Measurements from ENCODE around the gene PNLIPRP1. TPM values are rescaled to one million over a fixed set of nuclear protein-coding genes. Genes with fewer than 3 reads are reported as not detected.

Gene PNLIPRP1
- polyA plus RNA-seq, 1 donor (not counting 4 experiments of a cell fraction or from before 2014, with no cell fraction given) = not detected

DNA sequence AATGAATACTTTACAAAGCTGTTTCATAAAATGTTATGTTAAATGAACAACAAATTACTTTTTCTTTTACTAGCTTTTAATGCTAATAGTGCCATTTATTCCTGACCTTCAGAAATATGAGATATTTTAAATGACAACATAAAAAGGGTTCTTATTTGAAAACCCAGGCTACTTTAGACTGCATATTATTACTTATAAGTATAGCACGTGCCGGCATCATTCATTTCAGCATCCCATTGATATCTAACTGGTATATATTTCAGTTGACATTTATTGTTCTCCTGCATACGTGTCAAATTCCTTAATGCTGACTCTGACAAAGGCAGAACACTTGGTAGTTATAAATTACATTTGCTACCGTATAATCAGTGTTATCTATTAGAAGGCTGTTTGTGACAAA is 65.3 kb downstream of the PNLIPRP1 start:
- H3K9me1 ChIP-seq (ENCODE audit: control insufficient read depth, extremely low read depth, insufficient read depth, low read length) = no peaks in the 10 kb centered on the region
- H3K4me3 ChIP-seq (ENCODE audit: control insufficient read depth in 2 of 3, extremely low read depth in 1 of 3, insufficient read depth in 2 of 3, low read depth in 1 of 3, low read length in 3 of 3) = no peak overlapping the region
- H3K36me3 ChIP-seq (ENCODE audit: control insufficient read depth in 2 of 2, extremely low read depth in 1 of 2, insufficient read depth in 2 of 2, low read length in 2 of 2) = no peaks in the 10 kb centered on the region
- no peak for FAIRE-seq
- dilution Hi-C loops (cut with MboI; ENCODE audit: extremely low pct_ligation_motif_present, low sequenced_read_pairs) = no loop called here
- no peaks in the 10 kb centered on the region for H3K9me3 ChIP-seq (ENCODE audit: control insufficient read depth, low read depth, low read length)
- H2AFZ ChIP-seq (ENCODE audit: control insufficient read depth, low read length) = no peak overlapping the region
- H3K27me3 ChIP-seq (ENCODE audit: control insufficient read depth, extremely low read depth, insufficient read depth, low read length) = no peaks in the 10 kb centered on the region
- H4K20me1 ChIP-seq (ENCODE audit: control insufficient read depth, extremely low read depth, insufficient read depth, low read length) = no peaks in the 10 kb centered on the region
- DNase-seq (ENCODE audit: low read depth, low spot score) = no peak
- H3K79me2 ChIP-seq (ENCODE audit: control insufficient read depth, insufficient read depth, low read length) = no peaks in the 10 kb centered on the region
- no peak for TF ChIP-seq EZH2 (IDR thresholded peaks at IDR 0.05; ENCODE audit: low read length)
- TF ChIP-seq, protein P1, sequence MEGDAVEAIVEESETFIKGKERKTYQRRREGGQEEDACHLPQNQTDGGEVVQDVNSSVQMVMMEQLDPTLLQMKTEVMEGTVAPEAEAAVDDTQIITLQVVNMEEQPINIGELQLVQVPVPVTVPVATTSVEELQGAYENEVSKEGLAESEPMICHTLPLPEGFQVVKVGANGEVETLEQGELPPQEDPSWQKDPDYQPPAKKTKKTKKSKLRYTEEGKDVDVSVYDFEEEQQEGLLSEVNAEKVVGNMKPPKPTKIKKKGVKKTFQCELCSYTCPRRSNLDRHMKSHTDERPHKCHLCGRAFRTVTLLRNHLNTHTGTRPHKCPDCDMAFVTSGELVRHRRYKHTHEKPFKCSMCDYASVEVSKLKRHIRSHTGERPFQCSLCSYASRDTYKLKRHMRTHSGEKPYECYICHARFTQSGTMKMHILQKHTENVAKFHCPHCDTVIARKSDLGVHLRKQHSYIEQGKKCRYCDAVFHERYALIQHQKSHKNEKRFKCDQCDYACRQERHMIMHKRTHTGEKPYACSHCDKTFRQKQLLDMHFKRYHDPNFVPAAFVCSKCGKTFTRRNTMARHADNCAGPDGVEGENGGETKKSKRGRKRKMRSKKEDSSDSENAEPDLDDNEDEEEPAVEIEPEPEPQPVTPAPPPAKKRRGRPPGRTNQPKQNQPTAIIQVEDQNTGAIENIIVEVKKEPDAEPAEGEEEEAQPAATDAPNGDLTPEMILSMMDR (optimal IDR thresholded peaks at IDR 0.05 in 1 of 3, IDR thresholded peaks at IDR 0.05 in 1 of 3, conservative IDR thresholded peaks at IDR 0.05 in 1 of 3; ENCODE audit: extremely low read depth in 1 of 3, insufficient read depth in 2 of 3, low read length in 3 of 3) = no peak
- H3K9ac ChIP-seq (ENCODE audit: control insufficient read depth, extremely low read depth, insufficient read depth, low read length) = no peak overlapping the region
- no peak overlapping the region for H3K27ac ChIP-seq (ENCODE audit: control insufficient read depth, insufficient read depth, low read length)
- no peaks in the 10 kb centered on the region for H3K4me1 ChIP-seq (ENCODE audit: control insufficient read depth, extremely low read depth, insufficient read depth, low read length)
- H3K4me2 ChIP-seq (ENCODE audit: control insufficient read depth, extremely low read depth, insufficient read depth, low read depth, low read length) = no peak overlapping the region

DNA sequence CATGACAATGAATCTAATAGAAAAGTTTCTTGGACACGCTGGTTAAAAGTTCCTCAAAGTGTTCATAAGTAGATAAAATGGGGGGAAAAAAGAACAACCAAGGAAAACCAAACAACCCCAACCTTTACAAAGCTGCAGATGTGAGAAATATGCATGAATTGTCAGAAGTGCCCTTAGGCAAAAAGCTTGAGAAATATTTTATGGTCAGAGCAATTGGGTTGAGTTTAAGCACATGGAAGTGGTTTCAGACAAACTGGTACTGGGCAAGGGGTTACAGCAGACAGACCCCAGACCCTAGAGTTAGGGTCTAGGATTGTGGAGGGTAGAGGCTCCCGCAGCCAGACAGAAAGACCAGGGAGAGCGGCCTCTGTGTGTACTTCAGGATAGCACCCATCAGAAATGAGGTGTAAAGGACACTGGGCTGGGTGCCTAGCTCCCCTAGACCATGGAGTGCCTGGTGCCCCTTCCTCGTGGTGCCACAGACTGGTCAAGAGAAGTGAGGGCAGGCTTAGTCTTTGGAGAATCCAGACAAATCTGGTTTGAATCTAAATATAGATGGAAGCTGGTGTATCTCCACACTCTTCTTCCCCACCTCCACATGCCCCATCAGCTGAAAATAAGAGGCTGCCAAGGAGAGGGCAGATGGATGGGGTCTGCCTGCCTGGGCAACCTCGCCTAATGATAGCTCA is 67.2 kb downstream of the PNLIPRP1 start:
- FAIRE-seq (no peak), DNase-seq (ENCODE audit: low read depth, low spot score) (no peak)
- Histone ChIP-seq H3K4me2 (ENCODE audit: control insufficient read depth, extremely low read depth, insufficient read depth, low read depth, low read length) (no peak overlapping the region), H3K4me1 (ENCODE audit: control insufficient read depth, extremely low read depth, insufficient read depth, low read length) (no peaks in the 10 kb centered on the region), H3K4me3 (ENCODE audit: control insufficient read depth in 2 of 3, extremely low read depth in 1 of 3, insufficient read depth in 2 of 3, low read depth in 1 of 3, low read length in 3 of 3) (no peak overlapping the region), H4K20me1 (ENCODE audit: control insufficient read depth, extremely low read depth, insufficient read depth, low read length) (no peaks in the 10 kb centered on the region), H3K27ac (ENCODE audit: control insufficient read depth, insufficient read depth, low read length) (no peak overlapping the region), H3K27me3 (ENCODE audit: control insufficient read depth, extremely low read depth, insufficient read depth, low read length) (no peaks in the 10 kb centered on the region), H3K9me1 (ENCODE audit: control insufficient read depth, extremely low read depth, insufficient read depth, low read length) (no peaks in the 10 kb centered on the region), H3K79me2 (ENCODE audit: control insufficient read depth, insufficient read depth, low read length) (no peaks in the 10 kb centered on the region), H3K36me3 (ENCODE audit: control insufficient read depth in 2 of 2, extremely low read depth in 1 of 2, insufficient read depth in 2 of 2, low read length in 2 of 2) (no peaks in the 10 kb centered on the region), H2AFZ (ENCODE audit: control insufficient read depth, low read length) (no peak overlapping the region), H3K9ac (ENCODE audit: control insufficient read depth, extremely low read depth, insufficient read depth, low read length) (no peak overlapping the region), H3K9me3 (ENCODE audit: control insufficient read depth, low read depth, low read length) (no peaks in the 10 kb centered on the region)
- dilution Hi-C loops (cut with MboI; ENCODE audit: extremely low pct_ligation_motif_present, low sequenced_read_pairs) = no loop called here
- TF ChIP-seq, protein P1 (optimal IDR thresholded peaks at IDR 0.05 in 1 of 3, IDR thresholded peaks at IDR 0.05 in 1 of 3, conservative IDR thresholded peaks at IDR 0.05 in 1 of 3; ENCODE audit: extremely low read depth in 1 of 3, insufficient read depth in 2 of 3, low read length in 3 of 3) = no peak
- no peak for TF ChIP-seq EZH2 (IDR thresholded peaks at IDR 0.05; ENCODE audit: low read length)

Other genes with a start within 250 kb of the PNLIPRP1 start
- 64.5 to 120 TPM (median 117 TPM) in 3 replicates for gene PNLIPRP3, start 163.1 kb upstream of the PNLIPRP1 start, polyA plus RNA-seq
- gene PNLIP, start 45.0 kb upstream of the PNLIPRP1 start, polyA plus RNA-seq = not detected in 3 replicates
- not detected in 3 replicates for gene PNLIPRP2, start 30.0 kb downstream of the PNLIPRP1 start, polyA plus RNA-seq
- 5.4 to 8.5 TPM (median 8.1 TPM) in 3 replicates for gene HSPA12A, start 151.6 kb downstream of the PNLIPRP1 start, polyA plus RNA-seq

All from keratinocyte (primary cell).